GM12878 (cell line): Measurements from ENCODE around the gene MGLL. TPM values are rescaled to one million over a fixed set of nuclear protein-coding genes. Genes with fewer than 3 reads are reported as not detected.

Experiments used
- EP300 ChIP-seq, 2 experiments: fragments of 150-350 bp in 1 of 2; IDR thresholded peaks; 2 replicates each; pipeline ENCODE4 v1.6.1; 2011 to 2012; ENCODE audit warnings: low read depth in 2 of 2, low read length in 2 of 2, borderline replicate concordance in 1 of 2, improper control_type of control experiment in 1 of 2, inconsistent platforms in 1 of 2; ENCODE audit not compliant: control insufficient read depth in 1 of 2
- ETV6 ChIP-seq, 2 experiments: fragments of 450-650 bp in 1 of 2; IDR thresholded peaks in 1 of 2; conservative IDR thresholded peaks in 1 of 2; 2 replicates each; pipeline ENCODE4 v1.6.1; 2014; ENCODE audit warnings: antibody characterized with exemption in 1 of 2, borderline replicate concordance in 1 of 2, low read depth in 1 of 2, mild to moderate bottlenecking in 1 of 2, moderate library complexity in 1 of 2
- IKZF2 ChIP-seq, 2 experiments: fragments of 450-650 bp; IDR thresholded peaks; 2 replicates each; pipeline ENCODE4 v1.6.1; 2017; ENCODE audit warnings: mild to moderate bottlenecking in 2 of 2, moderate library complexity in 2 of 2
- KLF5 ChIP-seq: fragments of 450-650 bp; IDR thresholded peaks from 2 replicates; pipeline ENCODE4 v1.6.1; 2014; ENCODE audit warnings: mild to moderate bottlenecking; ENCODE audit not compliant: partially characterized antibody
- LARP7 ChIP-seq: fragments of 450-650 bp; IDR thresholded peaks from 2 replicates; pipeline ENCODE4 v1.6.1; 2017; ENCODE audit warnings: mild to moderate bottlenecking
- MXI1 ChIP-seq: fragments of 150-350 bp; IDR thresholded peaks from 2 replicates; pipeline ENCODE4 v1.6.1; 2011; ENCODE audit warnings: low read depth, mild to moderate bottlenecking, inconsistent platforms, low read length, improper control_type of control experiment
- MYC ChIP-seq: IDR thresholded peaks from 2 replicates; pipeline ENCODE4 v1.6.1; 2011; ENCODE audit warnings: mild to moderate bottlenecking, low read length, moderate library complexity, inconsistent platforms; ENCODE audit not compliant: insufficient read depth, insufficient replicate concordance, insufficient read length, severe bottlenecking
- NFXL1 ChIP-seq: fragments of 450-650 bp; IDR thresholded peaks from 2 replicates; pipeline ENCODE4 v1.6.1; 2017; ENCODE audit warnings: antibody characterized with exemption, mild to moderate bottlenecking, borderline replicate concordance
- POU2F2 ChIP-seq: IDR thresholded peaks from 3 replicates; pipeline ENCODE4 v1.6.1; 2011; ENCODE audit warnings: low read depth, mild to moderate bottlenecking, low read length, borderline replicate concordance
- TCF12 ChIP-seq: IDR thresholded peaks from 2 replicates; pipeline ENCODE4 v1.6.1; 2011; ENCODE audit warnings: low read depth, mild to moderate bottlenecking, low read length
- ZNF217 ChIP-seq: fragments of 450-650 bp; IDR thresholded peaks from 2 replicates; pipeline ENCODE4 v1.6.1; 2017; ENCODE audit warnings: antibody characterized with exemption, mild to moderate bottlenecking
- polyA plus RNA-seq, 11 experiments: library from polyadenylated mRNA; depleted of rRNA in 4 of 11; unstranded in 6 of 11; stranded (reverse) in 5 of 11; fragments of >200 nt; fragmentation: Nextera tagmentation in 4 of 11; fragmentation: Illumina TruSeq in 1 of 11; extraction: Ambion mirVana in 4 of 11; extraction: Trizol in 1 of 11; gene quantifications; 1 replicate in 1 of 11; 2 replicates in 10 of 11; pipeline versions ENCODE4 v1.2.1 to v1.2.3, GENCODE V29; 2011 to 2016; ENCODE audit warnings: inconsistent platforms in 2 of 11, missing spikeins in 2 of 11, low read depth in 1 of 11
- total RNA-seq, 4 experiments: library from RNA; depleted of rRNA in 3 of 4; stranded (reverse); fragments of >200 nt in 3 of 4; fragmentation: Illumina TruSeq in 1 of 4; extraction: Trizol in 1 of 4; gene quantifications; 2 replicates each; pipeline versions ENCODE4 v1.2.1 to v1.2.3, GENCODE V29; 2013 to 2021
- TF ChIP-seq, protein P1 (sequence below): IDR thresholded peaks from 2 replicates; pipeline ENCODE4 v1.6.1; 2012; ENCODE audit warnings: low read depth, low read length, improper control_type of control experiment
- TF ChIP-seq, protein P2 (sequence below): IDR thresholded peaks from 2 replicates; pipeline ENCODE4 v1.6.1; 2012; ENCODE audit warnings: mild to moderate bottlenecking, low read depth, low read length
- TF ChIP-seq, protein P3 (sequence below): fragments of 450-650 bp; formaldehyde crosslinking; IDR thresholded peaks from 2 replicates; pipeline ENCODE4 v1.4.0; 2020; ENCODE audit warnings: mild to moderate bottlenecking, moderate library complexity
- TF ChIP-seq, protein P4 (sequence below): fragments of 450-650 bp; IDR thresholded peaks from 2 replicates; pipeline ENCODE4 v1.6.1; 2017; ENCODE audit warnings: borderline replicate concordance
- TF ChIP-seq, protein P5 (sequence below): fragments of 450-650 bp; IDR thresholded peaks from 2 replicates; pipeline ENCODE4 v1.6.1; 2017; ENCODE audit warnings: mild to moderate bottlenecking, low read depth, inconsistent platforms; ENCODE audit not compliant: poor library complexity, severe bottlenecking

MGLL gene
- total and polyA plus RNA-seq, 10 of the 15 experiments (the other 5 are each of a cell fraction or from before 2014, with no cell fraction given) = 44.9 to 177 (median 72.9) TPM

DNA sequence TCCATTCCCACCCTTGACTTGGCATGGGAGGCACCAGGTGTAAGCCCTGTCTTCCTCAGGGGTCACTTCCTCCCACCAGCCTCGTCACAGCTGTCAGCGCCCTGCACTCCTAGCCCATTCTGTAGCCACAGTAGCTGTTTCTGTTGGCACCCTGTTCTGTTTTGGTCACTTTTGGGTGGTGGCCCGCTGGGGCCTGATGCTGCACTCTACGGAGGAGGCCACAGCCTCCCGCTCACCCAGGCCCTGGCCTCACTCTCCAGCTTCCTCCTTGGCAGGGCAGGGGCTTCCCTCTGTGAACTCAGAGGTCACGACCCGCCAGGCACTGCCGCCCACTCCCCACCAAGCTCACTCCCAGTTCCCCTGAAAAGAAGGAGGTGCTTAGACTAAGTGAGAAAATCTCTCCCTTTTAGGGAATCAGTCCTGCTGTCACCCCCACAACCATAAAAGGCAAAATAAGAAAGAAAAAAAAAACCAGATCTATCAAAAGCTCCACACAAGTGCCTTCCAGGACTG, 68.4 kb downstream of the MGLL start (continued):
- TF ChIP-seq, protein P1, sequence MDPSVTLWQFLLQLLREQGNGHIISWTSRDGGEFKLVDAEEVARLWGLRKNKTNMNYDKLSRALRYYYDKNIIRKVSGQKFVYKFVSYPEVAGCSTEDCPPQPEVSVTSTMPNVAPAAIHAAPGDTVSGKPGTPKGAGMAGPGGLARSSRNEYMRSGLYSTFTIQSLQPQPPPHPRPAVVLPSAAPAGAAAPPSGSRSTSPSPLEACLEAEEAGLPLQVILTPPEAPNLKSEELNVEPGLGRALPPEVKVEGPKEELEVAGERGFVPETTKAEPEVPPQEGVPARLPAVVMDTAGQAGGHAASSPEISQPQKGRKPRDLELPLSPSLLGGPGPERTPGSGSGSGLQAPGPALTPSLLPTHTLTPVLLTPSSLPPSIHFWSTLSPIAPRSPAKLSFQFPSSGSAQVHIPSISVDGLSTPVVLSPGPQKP = no peak
- TF ChIP-seq NFXL1 (no peak), TCF12 (peak; percentile 62; the same call in 1 of the 2 replicates), KLF5 (no peak), MYC (no peak), LARP7 (peak; percentile 53; the same call in 1 of the 2 replicates), EP300 (IDR thresholded peaks at IDR 0.05; ENCODE audit: borderline replicate concordance in 1 of 2, control insufficient read depth in 1 of 2, low read depth in 2 of 2, low read length in 2 of 2) (peak; percentile 56 to 72; a peak in 2 of 4 replicates), POU2F2 (0 out of 3 replicates have a peak, but pooled peaks have one; percentile 3), IKZF2 (IDR thresholded peaks at IDR 0.05) (peak; percentile 61 to 75), ZNF217 (no peak), ETV6 (conservative IDR thresholded peaks at IDR 0.05 in 1 of 2, IDR thresholded peaks at IDR 0.05 in 1 of 2; ENCODE audit: borderline replicate concordance in 1 of 2, low read depth in 1 of 2) (no peak; a peak in 1 of 4 replicates), MXI1 (no peak)
- TF ChIP-seq, protein P2, sequence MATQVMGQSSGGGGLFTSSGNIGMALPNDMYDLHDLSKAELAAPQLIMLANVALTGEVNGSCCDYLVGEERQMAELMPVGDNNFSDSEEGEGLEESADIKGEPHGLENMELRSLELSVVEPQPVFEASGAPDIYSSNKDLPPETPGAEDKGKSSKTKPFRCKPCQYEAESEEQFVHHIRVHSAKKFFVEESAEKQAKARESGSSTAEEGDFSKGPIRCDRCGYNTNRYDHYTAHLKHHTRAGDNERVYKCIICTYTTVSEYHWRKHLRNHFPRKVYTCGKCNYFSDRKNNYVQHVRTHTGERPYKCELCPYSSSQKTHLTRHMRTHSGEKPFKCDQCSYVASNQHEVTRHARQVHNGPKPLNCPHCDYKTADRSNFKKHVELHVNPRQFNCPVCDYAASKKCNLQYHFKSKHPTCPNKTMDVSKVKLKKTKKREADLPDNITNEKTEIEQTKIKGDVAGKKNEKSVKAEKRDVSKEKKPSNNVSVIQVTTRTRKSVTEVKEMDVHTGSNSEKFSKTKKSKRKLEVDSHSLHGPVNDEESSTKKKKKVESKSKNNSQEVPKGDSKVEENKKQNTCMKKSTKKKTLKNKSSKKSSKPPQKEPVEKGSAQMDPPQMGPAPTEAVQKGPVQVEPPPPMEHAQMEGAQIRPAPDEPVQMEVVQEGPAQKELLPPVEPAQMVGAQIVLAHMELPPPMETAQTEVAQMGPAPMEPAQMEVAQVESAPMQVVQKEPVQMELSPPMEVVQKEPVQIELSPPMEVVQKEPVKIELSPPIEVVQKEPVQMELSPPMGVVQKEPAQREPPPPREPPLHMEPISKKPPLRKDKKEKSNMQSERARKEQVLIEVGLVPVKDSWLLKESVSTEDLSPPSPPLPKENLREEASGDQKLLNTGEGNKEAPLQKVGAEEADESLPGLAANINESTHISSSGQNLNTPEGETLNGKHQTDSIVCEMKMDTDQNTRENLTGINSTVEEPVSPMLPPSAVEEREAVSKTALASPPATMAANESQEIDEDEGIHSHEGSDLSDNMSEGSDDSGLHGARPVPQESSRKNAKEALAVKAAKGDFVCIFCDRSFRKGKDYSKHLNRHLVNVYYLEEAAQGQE = 0 out of 2 replicates have a peak, but pooled peaks have one; percentile 12
- TF ChIP-seq, protein P3, sequence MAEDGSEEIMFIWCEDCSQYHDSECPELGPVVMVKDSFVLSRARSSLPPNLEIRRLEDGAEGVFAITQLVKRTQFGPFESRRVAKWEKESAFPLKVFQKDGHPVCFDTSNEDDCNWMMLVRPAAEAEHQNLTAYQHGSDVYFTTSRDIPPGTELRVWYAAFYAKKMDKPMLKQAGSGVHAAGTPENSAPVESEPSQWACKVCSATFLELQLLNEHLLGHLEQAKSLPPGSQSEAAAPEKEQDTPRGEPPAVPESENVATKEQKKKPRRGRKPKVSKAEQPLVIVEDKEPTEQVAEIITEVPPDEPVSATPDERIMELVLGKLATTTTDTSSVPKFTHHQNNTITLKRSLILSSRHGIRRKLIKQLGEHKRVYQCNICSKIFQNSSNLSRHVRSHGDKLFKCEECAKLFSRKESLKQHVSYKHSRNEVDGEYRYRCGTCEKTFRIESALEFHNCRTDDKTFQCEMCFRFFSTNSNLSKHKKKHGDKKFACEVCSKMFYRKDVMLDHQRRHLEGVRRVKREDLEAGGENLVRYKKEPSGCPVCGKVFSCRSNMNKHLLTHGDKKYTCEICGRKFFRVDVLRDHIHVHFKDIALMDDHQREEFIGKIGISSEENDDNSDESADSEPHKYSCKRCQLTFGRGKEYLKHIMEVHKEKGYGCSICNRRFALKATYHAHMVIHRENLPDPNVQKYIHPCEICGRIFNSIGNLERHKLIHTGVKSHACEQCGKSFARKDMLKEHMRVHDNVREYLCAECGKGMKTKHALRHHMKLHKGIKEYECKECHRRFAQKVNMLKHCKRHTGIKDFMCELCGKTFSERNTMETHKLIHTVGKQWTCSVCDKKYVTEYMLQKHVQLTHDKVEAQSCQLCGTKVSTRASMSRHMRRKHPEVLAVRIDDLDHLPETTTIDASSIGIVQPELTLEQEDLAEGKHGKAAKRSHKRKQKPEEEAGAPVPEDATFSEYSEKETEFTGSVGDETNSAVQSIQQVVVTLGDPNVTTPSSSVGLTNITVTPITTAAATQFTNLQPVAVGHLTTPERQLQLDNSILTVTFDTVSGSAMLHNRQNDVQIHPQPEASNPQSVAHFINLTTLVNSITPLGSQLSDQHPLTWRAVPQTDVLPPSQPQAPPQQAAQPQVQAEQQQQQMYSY (CRISPR knock-in tag) = 0 out of 2 replicates have a peak, but pooled peaks have one; percentile 42
- TF ChIP-seq, protein P4, sequence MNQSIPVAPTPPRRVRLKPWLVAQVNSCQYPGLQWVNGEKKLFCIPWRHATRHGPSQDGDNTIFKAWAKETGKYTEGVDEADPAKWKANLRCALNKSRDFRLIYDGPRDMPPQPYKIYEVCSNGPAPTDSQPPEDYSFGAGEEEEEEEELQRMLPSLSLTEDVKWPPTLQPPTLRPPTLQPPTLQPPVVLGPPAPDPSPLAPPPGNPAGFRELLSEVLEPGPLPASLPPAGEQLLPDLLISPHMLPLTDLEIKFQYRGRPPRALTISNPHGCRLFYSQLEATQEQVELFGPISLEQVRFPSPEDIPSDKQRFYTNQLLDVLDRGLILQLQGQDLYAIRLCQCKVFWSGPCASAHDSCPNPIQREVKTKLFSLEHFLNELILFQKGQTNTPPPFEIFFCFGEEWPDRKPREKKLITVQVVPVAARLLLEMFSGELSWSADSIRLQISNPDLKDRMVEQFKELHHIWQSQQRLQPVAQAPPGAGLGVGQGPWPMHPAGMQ = no peak
- TF ChIP-seq, protein P5, sequence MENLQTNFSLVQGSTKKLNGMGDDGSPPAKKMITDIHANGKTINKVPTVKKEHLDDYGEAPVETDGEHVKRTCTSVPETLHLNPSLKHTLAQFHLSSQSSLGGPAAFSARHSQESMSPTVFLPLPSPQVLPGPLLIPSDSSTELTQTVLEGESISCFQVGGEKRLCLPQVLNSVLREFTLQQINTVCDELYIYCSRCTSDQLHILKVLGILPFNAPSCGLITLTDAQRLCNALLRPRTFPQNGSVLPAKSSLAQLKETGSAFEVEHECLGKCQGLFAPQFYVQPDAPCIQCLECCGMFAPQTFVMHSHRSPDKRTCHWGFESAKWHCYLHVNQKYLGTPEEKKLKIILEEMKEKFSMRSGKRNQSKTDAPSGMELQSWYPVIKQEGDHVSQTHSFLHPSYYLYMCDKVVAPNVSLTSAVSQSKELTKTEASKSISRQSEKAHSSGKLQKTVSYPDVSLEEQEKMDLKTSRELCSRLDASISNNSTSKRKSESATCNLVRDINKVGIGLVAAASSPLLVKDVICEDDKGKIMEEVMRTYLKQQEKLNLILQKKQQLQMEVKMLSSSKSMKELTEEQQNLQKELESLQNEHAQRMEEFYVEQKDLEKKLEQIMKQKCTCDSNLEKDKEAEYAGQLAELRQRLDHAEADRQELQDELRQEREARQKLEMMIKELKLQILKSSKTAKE = peak; percentile 13
